Mesendoderm (in vitro differentiated cells): ENCODE data around the gene DSCAML1.
A peak's percentile ranks its signal among the peaks of the same experiment; 100 is the strongest.

Experiments used
- DNase-seq: peaks from one replicate; pipeline ENCODE4 v3.0.0; 2013
- H2AK5ac ChIP-seq: 2 replicates; pipeline ENCODE4 v1.6.1; 2013; ENCODE audit warnings: low read length, inconsistent platforms
- H2BK120ac ChIP-seq: 2 replicates; pipeline ENCODE4 v1.6.1; 2013; ENCODE audit warnings: low read depth, mild to moderate bottlenecking, low read length, moderate library complexity, mixed read lengths
- H2BK15ac ChIP-seq: replicated peaks from 2 replicates; pipeline ENCODE4 v1.6.1; 2013; ENCODE audit warnings: low read depth, mild to moderate bottlenecking, moderate library complexity
- H2BK5ac ChIP-seq: 2 replicates; pipeline ENCODE4 v1.6.1; 2013; ENCODE audit warnings: low read length, inconsistent platforms
- H3K18ac ChIP-seq: 2 replicates; pipeline ENCODE4 v1.6.1; 2013; ENCODE audit warnings: mild to moderate bottlenecking, low read length, mixed read lengths
- H3K23ac ChIP-seq: one replicate; pipeline ENCODE4 v1.6.1; 2013; ENCODE audit warnings: low read length
- H3K27ac ChIP-seq: 2 replicates; pipeline ENCODE4 v1.5.1; 2013; ENCODE audit warnings: low read depth, mild to moderate bottlenecking, inconsistent platforms, low read length, moderate library complexity
- H3K27me3 ChIP-seq: 2 replicates; pipeline ENCODE4 v1.6.1; 2013; ENCODE audit warnings: low read length, control low read depth, mild to moderate bottlenecking, inconsistent platforms; ENCODE audit not compliant: insufficient read depth, poor library complexity
- H3K36me3 ChIP-seq: 2 replicates; pipeline ENCODE4 v1.6.1; 2013; ENCODE audit warnings: low read length, inconsistent platforms; ENCODE audit not compliant: control insufficient read depth, insufficient read depth
- H3K4ac ChIP-seq: one replicate; pipeline ENCODE4 v1.6.1; 2013; ENCODE audit warnings: low read depth, mild to moderate bottlenecking, low read length, moderate library complexity
- H3K4me1 ChIP-seq: 2 replicates; pipeline ENCODE4 v1.6.1; 2013; ENCODE audit warnings: low read depth, low read length, inconsistent platforms; ENCODE audit not compliant: control insufficient read depth
- H3K4me2 ChIP-seq: 2 replicates; pipeline ENCODE4 v1.6.1; 2013; ENCODE audit warnings: low read length
- H3K4me3 ChIP-seq: 2 replicates; pipeline ENCODE4 v1.5.1; 2013; ENCODE audit warnings: mild to moderate bottlenecking, low read length
- H3K56ac ChIP-seq: one replicate; pipeline ENCODE4 v1.6.1; 2013; ENCODE audit warnings: low read length
- H3K79me1 ChIP-seq: 2 replicates; pipeline ENCODE4 v1.6.1; 2013; ENCODE audit warnings: low read length, inconsistent platforms
- H3K79me2 ChIP-seq: 2 replicates; pipeline ENCODE4 v1.6.1; 2013; ENCODE audit warnings: mild to moderate bottlenecking, low read length; ENCODE audit not compliant: control insufficient read depth, insufficient read depth
- H3K9ac ChIP-seq: 2 replicates; pipeline ENCODE4 v1.6.1; 2013; ENCODE audit warnings: low read length, inconsistent platforms
- H4K5ac ChIP-seq: one replicate; pipeline ENCODE4 v1.6.1; 2013; ENCODE audit warnings: low read length
- H4K8ac ChIP-seq: one replicate; pipeline ENCODE4 v1.6.1; 2013; ENCODE audit warnings: low read depth, mild to moderate bottlenecking, control low read depth, low read length, moderate library complexity
- WGBS: extraction: QIAGEN DNeasy Blood & Tissue Kit; methylation state at CpG from one replicate; pipeline ENCODE4 v1.1.7; 2013; ENCODE audit warnings: low lambda C conversion rate, missing lambda C conversion rate; ENCODE audit not compliant: insufficient coverage; ENCODE audit errors: extremely low coverage; 5-methylcytosine and 5-hydroxymethylcytosine counted together

Gene DSCAML1

GRCh38 chr11:117606211-117606610 lies 190.8 kb downstream of the DSCAML1 start:
- peaks cover 4% of the 10 kb centered on the region for H3K4me1 ChIP-seq
- no peaks in the 10 kb centered on the region for H3K36me3 ChIP-seq
- no peak overlapping the region for H3K27ac ChIP-seq
- no peak overlapping the region for H2BK5ac ChIP-seq
- H3K79me1 ChIP-seq: no peaks in the 10 kb centered on the region
- H4K8ac ChIP-seq: no peak overlapping the region
- H3K56ac ChIP-seq: peak overlapping the region; percentile 37
- no peak overlapping the region for H2AK5ac ChIP-seq
- H3K18ac ChIP-seq: no peak overlapping the region
- H3K4me2 ChIP-seq: no peak overlapping the region
- no peak overlapping the region for H2BK15ac ChIP-seq
- H3K79me2 ChIP-seq: no peaks in the 10 kb centered on the region
- no peak overlapping the region for H3K23ac ChIP-seq
- no peak overlapping the region for H3K9ac ChIP-seq
- no peak overlapping the region for H4K5ac ChIP-seq
- H3K4me3 ChIP-seq: no peak overlapping the region
- H3K4ac ChIP-seq: no peak overlapping the region
- H2BK120ac ChIP-seq: no peak overlapping the region
- DNase-seq: no peak
- no CpG with 5 or more reads among the region's 5 CpGs for WGBS
- no peaks in the 10 kb centered on the region for H3K27me3 ChIP-seq

- Histone ChIP-seq H3K56ac (no peak overlapping the region), H3K9ac (no peak overlapping the region), H3K18ac (no peak overlapping the region), H4K5ac (no peak overlapping the region), H3K27me3 (no peaks in the 10 kb centered on the region), H3K27ac (no peak overlapping the region), H3K4me3 (no peak overlapping the region), H2BK120ac (no peak overlapping the region), H2BK15ac (no peak overlapping the region), H3K23ac (no peak overlapping the region), H3K79me2 (no peaks in the 10 kb centered on the region), H2BK5ac (no peak overlapping the region), H3K4me2 (no peak overlapping the region), H2AK5ac (no peak overlapping the region), H3K4ac (no peak overlapping the region), H3K36me3 (no peaks in the 10 kb centered on the region), H3K4me1 (peaks cover 4% of the 10 kb centered on the region), H3K79me1 (no peaks in the 10 kb centered on the region), H4K8ac (no peak overlapping the region)
- no CpG with 5 or more reads among the region's 8 CpGs for WGBS
- DNase-seq: no peak
Observed at GRCh38 chr11:117605331-117605730, 191.7 kb downstream of the DSCAML1 start.

- no peak overlapping the region for H4K8ac ChIP-seq
- DNase-seq: no peak
- H3K36me3 ChIP-seq: no peaks in the 10 kb centered on the region
- no peaks in the 10 kb centered on the region for H3K79me2 ChIP-seq
- H2BK15ac ChIP-seq: no peak overlapping the region
- H3K79me1 ChIP-seq: no peaks in the 10 kb centered on the region
- no peaks in the 10 kb centered on the region for H3K27me3 ChIP-seq
- no peak overlapping the region for H3K4me2 ChIP-seq
- no peak overlapping the region for H3K4me3 ChIP-seq
- H3K27ac ChIP-seq: no peak overlapping the region
- H3K4ac ChIP-seq: no peak overlapping the region
- peaks cover 6% of the 10 kb centered on the region for H3K4me1 ChIP-seq
- WGBS: no CpG with 5 or more reads among the region's 14 CpGs
- no peak overlapping the region for H3K23ac ChIP-seq
- H2BK120ac ChIP-seq: no peak overlapping the region
- H3K9ac ChIP-seq: no peak overlapping the region
- no peak overlapping the region for H3K18ac ChIP-seq
- H2BK5ac ChIP-seq: no peak overlapping the region
- H3K56ac ChIP-seq: no peak overlapping the region
- no peak overlapping the region for H4K5ac ChIP-seq
- H2AK5ac ChIP-seq: no peak overlapping the region
Observed at GRCh38 chr11:117604336-117604995, 192.6 kb downstream of the DSCAML1 start.

- Histone ChIP-seq H2BK5ac (no peak overlapping the region), H3K4me3 (no peak overlapping the region), H2AK5ac (no peak overlapping the region), H2BK120ac (no peak overlapping the region), H3K18ac (no peak overlapping the region), H4K5ac (no peak overlapping the region), H3K56ac (no peak overlapping the region), H3K79me1 (no peaks in the 10 kb centered on the region), H3K79me2 (no peaks in the 10 kb centered on the region), H3K4me1 (peaks cover 6% of the 10 kb centered on the region), H3K27me3 (no peaks in the 10 kb centered on the region), H3K27ac (no peak overlapping the region), H3K9ac (no peak overlapping the region), H3K4ac (no peak overlapping the region), H4K8ac (no peak overlapping the region), H3K4me2 (no peak overlapping the region), H3K36me3 (no peaks in the 10 kb centered on the region), H3K23ac (no peak overlapping the region), H2BK15ac (no peak overlapping the region)
- no CpG with 5 or more reads among the region's 5 CpGs for WGBS
- no peak for DNase-seq
Observed at GRCh38 chr11:117603932-117604331, 193.1 kb downstream of the DSCAML1 start.

- WGBS: no CpG with 5 or more reads among the region's 9 CpGs
- H3K4me3 ChIP-seq: no peak overlapping the region
Observed at GRCh38 chr11:117601006-117601708, 195.9 kb downstream of the DSCAML1 start.

More at GRCh38 chr11:117601006-117601708, 195.9 kb downstream of the DSCAML1 start:
- H3K18ac ChIP-seq: no peak overlapping the region
- no peak overlapping the region for H3K56ac ChIP-seq
- H3K27me3 ChIP-seq: no peaks in the 10 kb centered on the region
- no peak overlapping the region for H4K8ac ChIP-seq
- H3K4me2 ChIP-seq: no peak overlapping the region
- no peak overlapping the region for H4K5ac ChIP-seq
- H2BK15ac ChIP-seq: no peak overlapping the region
- no peak overlapping the region for H2BK120ac ChIP-seq
- H3K9ac ChIP-seq: no peak overlapping the region
- no peak overlapping the region for H3K27ac ChIP-seq
- H3K79me1 ChIP-seq: no peaks in the 10 kb centered on the region
- H2AK5ac ChIP-seq: no peak overlapping the region
- no peaks in the 10 kb centered on the region for H3K79me2 ChIP-seq
- H2BK5ac ChIP-seq: no peak overlapping the region
- no peak overlapping the region for H3K4ac ChIP-seq
- H3K4me1 ChIP-seq: peaks cover 4% of the 10 kb centered on the region
- no peak for DNase-seq
- H3K23ac ChIP-seq: no peak overlapping the region
- no peaks in the 10 kb centered on the region for H3K36me3 ChIP-seq
